Naive B cell (primary cell): ENCODE measurements around the gene CACUL1. TPM values are rescaled to one million over a fixed set of nuclear protein-coding genes. Genes with fewer than 3 reads are reported as not detected.

Experiments used
- ATAC-seq, 2 donors: fragments of 150-1000 bp; cut with Tn5 transposase; 2 replicates each; pipeline ENCODE4 v1.10.0; 2021; ENCODE audit warnings: low read depth in 2 of 2, mild to moderate bottlenecking in 2 of 2, moderate library complexity in 2 of 2
- DNase-seq: peaks from one replicate; pipeline ENCODE4 v3.0.0; 2022
- H3K27ac Mint-ChIP-seq, 6 donors: one replicate each; pipeline ENCODE4 v1.8.0; 2020 to 2022; ENCODE audit warnings: mild to moderate bottlenecking in 6 of 6, mixed read lengths in 6 of 6, moderate library complexity in 5 of 6, inconsistent platforms in 2 of 6
- H3K27me3 Mint-ChIP-seq, 3 donors: one replicate each; pipeline ENCODE4 v1.8.0; 2021 to 2022; ENCODE audit warnings: mixed read lengths in 3 of 3, mild to moderate bottlenecking in 1 of 3
- H3K36me3 Mint-ChIP-seq, 2 donors: one replicate each; pipeline ENCODE4 v1.8.0; 2020 to 2022; ENCODE audit warnings: mixed read lengths in 2 of 2, inconsistent platforms in 1 of 2, mild to moderate bottlenecking in 1 of 2
- H3K4me1 Mint-ChIP-seq, 3 donors: one replicate each; pipeline ENCODE4 v1.8.0; 2020 to 2022; ENCODE audit warnings: mixed read lengths in 3 of 3, inconsistent platforms in 1 of 3, mild to moderate bottlenecking in 1 of 3, moderate library complexity in 1 of 3
- H3K4me3 Mint-ChIP-seq, 8 donors: one replicate each; pipeline ENCODE4 v1.8.0; 2020 to 2022; ENCODE audit warnings: mild to moderate bottlenecking in 8 of 8, mixed read lengths in 8 of 8, moderate library complexity in 8 of 8, inconsistent platforms in 2 of 8
- H3K9me3 Mint-ChIP-seq, 7 donors: one replicate each; pipeline ENCODE4 v1.8.0; 2020 to 2022; ENCODE audit warnings: mixed read lengths in 7 of 7, mild to moderate bottlenecking in 5 of 7, inconsistent platforms in 2 of 7, moderate library complexity in 1 of 7
- polyA plus RNA-seq, 6 donors: library from polyadenylated mRNA; unstranded; fragments of 300-500 nt; fragmentation: Illumina TruSeq; gene quantifications; one replicate each; pipeline ENCODE4 v1.2.3, GENCODE V29; 2021; ENCODE audit warnings: low read depth in 6 of 6

Gene CACUL1
- polyA plus RNA-seq, 6 donors from 2014 or later, result 21.5 to 40.9 (median 35.7) TPM

DNA sequence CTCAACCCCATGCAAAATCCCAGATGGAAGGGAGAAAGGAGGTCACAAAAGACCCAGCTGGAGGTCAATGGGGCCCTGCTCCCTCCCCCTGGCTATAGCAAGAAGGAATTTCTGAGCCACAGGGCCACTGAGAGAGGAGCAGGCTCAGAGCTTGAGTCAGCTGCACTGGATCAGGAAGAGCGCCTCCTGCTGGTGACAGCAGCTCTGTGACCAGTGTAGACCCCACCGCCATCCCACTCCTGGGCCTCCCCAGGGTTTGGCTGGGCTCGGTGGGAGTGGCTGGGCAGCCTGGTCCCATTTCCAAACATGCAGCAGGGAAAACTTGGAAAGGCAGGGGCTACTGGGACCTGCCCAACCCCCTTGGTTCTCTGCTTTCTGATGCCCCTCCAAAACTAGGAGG, 127.8 kb downstream of the CACUL1 start:
- Mint-ChIP-seq H3K9me3 (peaks cover 0 to 4% (median 0%) of the 10 kb centered on the region in 7 donors), H3K27ac (no peak overlapping the region), H3K36me3 (no peaks in the 10 kb centered on the region), H3K4me3 (no peak overlapping the region), H3K27me3 (peaks cover 14 to 35% (median 21%) of the 10 kb centered on the region in 3 donors), H3K4me1 (no peaks in the 10 kb centered on the region)
- no peak for DNase-seq
- ATAC-seq, result no peak

Other genes with a start within 250 kb of the CACUL1 start
- not detected for gene PRLHR, start 159.3 kb downstream of the CACUL1 start, polyA plus RNA-seq